HFFc6 (cell line): Measurements from ENCODE around the gene S100Z. TPM values are rescaled to one million over a fixed set of nuclear protein-coding genes. Genes with fewer than 3 reads are reported as not detected.

Source experiments
- DNase-seq: peaks from one replicate; pipeline ENCODE4 v3.0.0-alpha.2; 2018
- H3K27ac Mint-ChIP-seq: 2 replicates; pipeline ENCODE4 v1.8.0; 2020; ENCODE audit warnings: mild to moderate bottlenecking, mixed read lengths
- H3K27me3 Mint-ChIP-seq: 2 replicates; pipeline ENCODE4 v1.8.0; 2021; ENCODE audit warnings: mild to moderate bottlenecking, moderate library complexity, mixed read lengths; ENCODE audit not compliant: insufficient read depth
- H3K36me3 Mint-ChIP-seq: 2 replicates; pipeline ENCODE4 v1.8.0; 2021; ENCODE audit warnings: low read depth, mixed read lengths
- H3K4me1 Mint-ChIP-seq: 2 replicates; pipeline ENCODE4 v1.8.0; 2020; ENCODE audit warnings: low read depth, mixed read lengths
- H3K4me3 Mint-ChIP-seq: 2 replicates; pipeline ENCODE4 v1.8.0; 2020; ENCODE audit warnings: mild to moderate bottlenecking, moderate library complexity, mixed read lengths
- H3K9me3 Mint-ChIP-seq: 2 replicates; pipeline ENCODE4 v1.8.0; 2020; ENCODE audit warnings: mild to moderate bottlenecking, mixed read lengths
- CTCF ChIP-seq: fragments of 200-600 bp; sonication (generic); IDR thresholded peaks from 2 replicates; pipeline ENCODE4 v1.5.0; 2021; ENCODE audit warnings: antibody characterized with exemption, mild to moderate bottlenecking
- total RNA-seq, 6 experiments: library from RNA; stranded (reverse); fragmentation: NEBNext Ultra II Directional; extraction: Animal tissue kit (Norgen Biotek cat#: 25700); gene quantifications; 2 replicates in 1 of 6; 3 replicates in 5 of 6; pipeline ENCODE4 v1.2.3, GENCODE V29; 2021

The S100Z gene
- total RNA-seq, 6 experiments from 2014 or later: not detected

DNA sequence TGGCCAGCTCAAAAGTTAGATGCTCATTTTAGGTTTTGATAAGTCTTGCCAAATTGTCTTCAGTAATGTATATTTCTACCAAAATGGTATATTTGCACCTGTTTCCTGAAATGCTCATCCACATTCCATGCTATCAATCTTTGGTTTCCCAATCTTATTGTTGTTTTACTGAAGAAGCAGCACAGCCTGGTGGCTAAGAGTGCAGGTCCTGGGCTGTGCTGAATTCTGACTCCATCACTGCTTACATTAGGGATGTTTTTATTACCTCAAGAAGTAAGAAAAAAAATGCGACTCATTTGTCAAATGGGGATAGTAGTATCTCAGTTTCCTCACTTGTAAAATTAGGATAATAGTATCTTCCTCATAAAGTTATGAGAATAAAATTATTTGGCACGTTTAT lies 13.6 kb upstream of the S100Z start:
- H3K36me3 Mint-ChIP-seq: peaks cover 12% of the 10 kb centered on the region
- no peak overlapping the region for H3K27ac Mint-ChIP-seq
- no peaks in the 10 kb centered on the region; the same call in 1 of the 2 replicates for H3K27me3 Mint-ChIP-seq
- H3K4me1 Mint-ChIP-seq: peaks cover 44% of the 10 kb centered on the region
- no peak for DNase-seq
- no peak overlapping the region; the same call in 1 of the 2 replicates for H3K4me3 Mint-ChIP-seq
- H3K9me3 Mint-ChIP-seq: no peaks in the 10 kb centered on the region
- TF ChIP-seq CTCF: peak; percentile 51

DNA sequence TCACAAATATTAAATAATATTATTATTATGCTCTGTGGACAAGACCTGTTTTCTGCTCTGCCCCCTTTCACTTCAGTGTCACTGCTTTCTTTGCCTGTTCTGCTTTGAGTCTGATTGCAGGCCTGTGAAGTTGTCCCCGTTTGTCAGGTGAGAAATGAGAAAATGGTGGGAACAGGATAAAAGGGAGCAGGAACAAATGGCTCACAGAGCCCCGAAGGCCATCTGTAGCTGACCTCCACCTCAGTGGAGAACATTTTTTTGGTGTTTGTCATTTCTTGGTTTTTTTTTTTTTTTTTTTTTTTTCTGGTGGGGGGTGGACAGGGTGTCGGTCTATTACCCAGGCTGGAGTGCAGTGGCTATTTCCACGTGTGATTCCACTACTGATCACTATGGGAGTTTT lies 13.2 kb upstream of the S100Z start:
- Mint-ChIP-seq H3K9me3 (no peaks in the 10 kb centered on the region), H3K4me1 (peaks cover 40% of the 10 kb centered on the region), H3K27ac (peak overlapping the region; percentile 28; the same call in 1 of the 2 replicates), H3K36me3 (peaks cover 12% of the 10 kb centered on the region), H3K27me3 (no peaks in the 10 kb centered on the region; the same call in 1 of the 2 replicates), H3K4me3 (peak overlapping the region; percentile 22; the same call in 1 of the 2 replicates)
- no peak for TF ChIP-seq CTCF
- DNase-seq: no peak

DNA sequence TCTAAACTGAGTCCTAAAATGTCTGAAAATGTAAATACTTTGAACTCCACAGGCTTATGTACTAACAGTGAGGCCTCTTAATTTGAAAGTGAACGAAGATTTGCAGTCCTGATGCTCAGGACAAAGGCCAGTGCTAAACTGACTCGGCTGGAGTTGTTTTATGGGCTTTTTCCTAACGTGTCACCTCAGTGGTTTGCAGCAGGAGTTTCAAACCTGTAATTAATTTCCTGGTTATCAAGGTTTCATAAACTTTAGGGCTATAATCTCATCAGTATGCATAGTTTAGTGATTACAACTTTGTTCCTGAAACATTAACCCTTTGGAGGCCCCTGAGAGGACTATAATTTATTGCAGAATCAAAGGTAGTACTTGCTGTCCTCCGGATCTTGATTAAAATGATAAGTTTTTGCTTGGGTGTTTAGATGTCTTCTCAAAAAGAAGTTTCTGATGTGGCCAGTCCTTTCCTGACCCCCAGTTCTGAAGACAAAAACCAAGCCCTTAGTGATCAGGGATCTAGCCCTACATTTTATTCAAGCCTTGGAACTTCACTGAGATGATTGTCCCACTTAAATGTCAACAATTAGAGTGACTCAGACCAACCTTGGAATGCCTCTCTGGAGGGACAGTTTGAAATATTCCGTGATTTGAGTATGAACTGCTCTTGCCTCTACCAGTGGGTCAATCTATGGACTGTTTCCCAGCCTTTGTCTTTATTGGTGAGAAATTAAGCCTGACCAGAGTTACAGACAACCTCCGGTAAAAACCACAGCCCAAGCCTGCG lies 11.1 kb upstream of the S100Z start:
- peak; percentile 70 for DNase-seq
- peaks cover 2% of the 10 kb centered on the region for H3K36me3 Mint-ChIP-seq
- no peaks in the 10 kb centered on the region for H3K9me3 Mint-ChIP-seq
- TF ChIP-seq CTCF: no peak
- H3K27me3 Mint-ChIP-seq: no peaks in the 10 kb centered on the region; the same call in 1 of the 2 replicates
- peak overlapping the region; percentile 70 for H3K27ac Mint-ChIP-seq
- peaks cover 40% of the 10 kb centered on the region for H3K4me1 Mint-ChIP-seq
- H3K4me3 Mint-ChIP-seq: peak overlapping the region; percentile 45

DNA sequence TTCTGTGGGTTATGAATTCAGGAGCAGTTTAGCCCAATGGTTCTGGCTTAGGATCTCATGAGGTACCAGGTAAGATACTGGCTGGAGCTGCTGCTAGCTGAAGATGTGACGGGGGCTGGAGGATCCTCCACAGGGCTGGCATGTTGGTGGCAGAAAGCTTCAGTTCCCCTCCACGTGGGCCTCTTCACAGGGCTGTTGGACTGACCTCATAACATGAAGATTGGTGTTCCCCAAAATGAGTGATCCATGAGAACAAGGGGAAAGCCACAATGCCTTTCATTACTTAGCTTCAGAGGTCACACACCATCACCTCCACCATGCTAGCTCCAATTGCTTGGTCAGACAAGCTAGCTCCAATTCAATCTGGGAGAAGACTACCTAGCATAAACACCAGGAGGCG lies 8.5 kb upstream of the S100Z start:
- H3K27me3 Mint-ChIP-seq: no peaks in the 10 kb centered on the region; the same call in none of the 2 replicates
- H3K36me3 Mint-ChIP-seq: no peaks in the 10 kb centered on the region
- no peak overlapping the region for H3K27ac Mint-ChIP-seq
- DNase-seq: no peak
- peaks cover 34% of the 10 kb centered on the region for H3K4me1 Mint-ChIP-seq
- no peak for TF ChIP-seq CTCF
- H3K4me3 Mint-ChIP-seq: no peak overlapping the region
- no peaks in the 10 kb centered on the region for H3K9me3 Mint-ChIP-seq

DNA sequence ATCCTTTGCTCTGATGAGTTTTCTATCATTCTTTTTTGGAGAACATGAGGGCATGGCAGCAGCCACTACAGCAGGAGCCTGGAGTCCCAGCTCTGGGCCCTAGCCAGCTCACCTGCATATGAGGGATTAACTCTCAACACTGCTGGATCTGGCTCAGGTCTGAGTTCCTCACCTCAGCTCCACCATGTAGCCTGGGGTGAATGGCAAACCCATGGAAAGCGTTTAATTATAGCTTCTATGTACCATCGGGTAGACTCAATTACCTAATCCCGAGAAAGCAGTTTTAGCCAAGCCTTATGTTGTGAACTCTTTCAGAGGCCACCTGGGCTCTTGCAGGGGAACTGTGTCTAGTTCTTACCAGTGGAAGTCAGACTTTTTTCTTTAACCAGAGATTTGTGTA lies 3.9 kb upstream of the S100Z start:
- no peak overlapping the region for H3K27ac Mint-ChIP-seq
- H3K27me3 Mint-ChIP-seq: no peaks in the 10 kb centered on the region; the same call in none of the 2 replicates
- no peaks in the 10 kb centered on the region for H3K9me3 Mint-ChIP-seq
- DNase-seq: no peak
- TF ChIP-seq CTCF: no peak
- H3K4me3 Mint-ChIP-seq: no peak overlapping the region
- H3K4me1 Mint-ChIP-seq: no peaks in the 10 kb centered on the region
- H3K36me3 Mint-ChIP-seq: no peaks in the 10 kb centered on the region
